Lung (tissue), 12 donors: ENCODE measurements around the gene PTPN14. TPM values are rescaled to one million over a fixed set of nuclear protein-coding genes. Genes with fewer than 3 reads are reported as not detected.

Source experiments
- ATAC-seq: fragments of 200-7000 bp; cut with Tn5 transposase; one replicate; pipeline ENCODE4 v1.9.1; 2020; ENCODE audit warnings: moderate number of reproducible peaks; ENCODE audit not compliant: insufficient read depth, low FRiP score
- DNase-seq, 3 donors: peaks; one replicate each; pipeline ENCODE4 v3.0.0-alpha.2; 2013 to 2017
- H3K27ac ChIP-seq, 2 donors: one replicate each; pipeline ENCODE4 v1.5.1; 2013; ENCODE audit warnings: mild to moderate bottlenecking in 2 of 2, moderate library complexity in 2 of 2, control low read depth in 1 of 2, inconsistent platforms in 1 of 2, low read depth in 1 of 2, low read length in 1 of 2
- H3K27me3 ChIP-seq, 3 donors: one replicate each; pipeline ENCODE4 v1.5.1; 2013; ENCODE audit warnings: low read length in 2 of 3; ENCODE audit not compliant: control insufficient read depth in 3 of 3, insufficient read depth in 3 of 3
- H3K36me3 ChIP-seq, 4 donors: one replicate each; pipeline ENCODE4 v1.5.1; 2013; ENCODE audit warnings: low read length in 4 of 4, mild to moderate bottlenecking in 1 of 4, moderate library complexity in 1 of 4; ENCODE audit not compliant: control insufficient read depth in 4 of 4, insufficient read depth in 4 of 4
- H3K4me1 ChIP-seq, 5 donors: one replicate each; pipeline ENCODE4 v1.5.1; 2013; ENCODE audit warnings: low read length in 5 of 5, mild to moderate bottlenecking in 2 of 5, moderate library complexity in 1 of 5; ENCODE audit not compliant: control insufficient read depth in 5 of 5, insufficient read depth in 5 of 5
- H3K4me3 ChIP-seq: one replicate; pipeline ENCODE4 v1.5.1; 2013; ENCODE audit warnings: mild to moderate bottlenecking, control low read depth, moderate library complexity
- H3K9ac ChIP-seq, 2 donors: one replicate each; pipeline ENCODE4 v1.5.1; 2013; ENCODE audit warnings: low read length in 2 of 2, control low read depth in 1 of 2; ENCODE audit not compliant: insufficient read depth in 1 of 2
- H3K9me3 ChIP-seq, 4 donors: one replicate each; pipeline ENCODE4 v1.5.1; 2013; ENCODE audit warnings: low read length in 3 of 4, mild to moderate bottlenecking in 1 of 4, moderate library complexity in 1 of 4; ENCODE audit not compliant: control insufficient read depth in 4 of 4, insufficient read depth in 3 of 4
- CTCF ChIP-seq: IDR thresholded peaks from 2 replicates; pipeline ENCODE4 v1.5.1; 2012; ENCODE audit warnings: mild to moderate bottlenecking; ENCODE audit errors: control extremely low read depth, extremely low read depth
- WGBS, 2 donors: extraction: QIAGEN DNeasy Blood & Tissue Kit; methylation state at CpG; one replicate each; pipeline ENCODE4 v1.1.7; 2013; 5-methylcytosine and 5-hydroxymethylcytosine counted together
- polyA plus RNA-seq, 2 donors: library from polyadenylated mRNA; stranded (reverse); fragments of 200-250 nt; gene quantifications; one replicate each; pipeline ENCODE4 v1.2.1, GENCODE V29; 2013
- total RNA-seq, 2 donors: library from RNA; depleted of rRNA in 1 of 2; stranded (reverse); fragments of >200 nt in 1 of 2; gene quantifications; one replicate each; pipeline ENCODE4 v1.2.1, GENCODE V29; 2014 to 2021
- donor health status: control.
- donor health status: control.
- donor health status: Bipolar disorder and iron deficiency.
- donor health status: healthy.
- donor health status: DM: yes; HTN: yes; CAD: no.

PTPN14 gene
- total and polyA plus RNA-seq, 4 donors = 4.4 to 43.2 (median 15.2) TPM

DNA sequence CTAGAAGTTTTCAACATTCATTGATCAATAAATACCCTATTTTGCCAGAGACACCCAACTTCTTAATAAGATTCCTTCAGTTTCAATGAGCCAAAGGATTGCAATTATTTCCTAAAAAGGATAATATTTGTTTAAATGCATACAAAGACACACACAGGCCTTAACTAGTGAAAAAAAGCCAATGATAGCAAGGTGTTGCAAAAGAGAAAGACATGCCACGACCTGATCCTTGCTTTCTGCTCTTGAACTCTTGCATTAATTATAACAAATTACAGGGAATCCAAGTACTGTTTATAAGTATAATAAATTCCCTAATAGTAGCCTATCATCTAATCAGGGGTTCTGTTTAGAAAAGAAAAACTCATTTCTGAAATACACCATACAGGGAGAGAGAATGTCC is 131.1 kb downstream of the PTPN14 start:
- H3K36me3 ChIP-seq = peaks cover 0 to 2% (median 0%) of the 10 kb centered on the region in 4 donors
- H3K9me3 ChIP-seq = peaks cover 0 to 4% (median 0%) of the 10 kb centered on the region in 4 donors
- no peak overlapping the region for H3K9ac ChIP-seq
- DNase-seq = no peak
- H3K4me1 ChIP-seq = peaks cover 3 to 27% (median 8%) of the 10 kb centered on the region in 5 donors
- no peak overlapping the region for H3K4me3 ChIP-seq
- ATAC-seq = no peak
- TF ChIP-seq CTCF = no peak
- no peaks in the 10 kb centered on the region for H3K27me3 ChIP-seq
- no peak overlapping the region for H3K27ac ChIP-seq
- 77 to 78% methylated on average over 1 of the region's 1 CpG for WGBS, 2 donors

DNA sequence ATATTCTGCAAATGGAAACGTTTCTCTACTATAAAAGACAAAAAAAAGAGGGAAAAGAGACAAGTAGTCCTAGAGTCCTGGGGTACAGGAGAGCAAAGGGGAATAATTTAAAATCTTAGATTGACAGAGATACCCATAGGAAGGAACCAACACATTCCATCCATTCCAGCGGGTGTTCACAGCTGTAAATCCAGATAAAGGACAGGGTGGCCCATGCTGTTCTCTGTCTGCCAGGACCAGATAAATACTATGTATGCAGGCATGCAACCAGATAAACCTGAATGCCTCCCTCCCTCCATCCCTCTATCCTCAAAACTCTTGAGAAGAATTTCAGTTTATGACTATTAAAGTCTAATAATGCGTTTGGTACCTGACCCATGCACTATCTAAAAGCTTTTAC is 131.8 kb downstream of the PTPN14 start:
- Histone ChIP-seq H3K27ac (no peak overlapping the region), H3K9ac (no peak overlapping the region), H3K4me1 (peaks cover 3 to 27% (median 9%) of the 10 kb centered on the region in 5 donors), H3K36me3 (peaks cover 0 to 2% (median 0%) of the 10 kb centered on the region in 4 donors), H3K9me3 (peaks cover 0 to 4% (median 0%) of the 10 kb centered on the region in 4 donors), H3K4me3 (no peak overlapping the region), H3K27me3 (no peaks in the 10 kb centered on the region)
- TF ChIP-seq CTCF = no peak
- 81 to 93% methylated on average over 3 of the region's 3 CpGs for WGBS, 2 donors
- DNase-seq (no peak), ATAC-seq (no peak)

- WGBS, 2 donors = 10 to 30% methylated on average over 1 of the region's 1 CpG
- no peak overlapping the region for H3K9ac ChIP-seq
- H3K27me3 ChIP-seq = no peaks in the 10 kb centered on the region
- H3K36me3 ChIP-seq = peaks cover 0 to 2% (median 0%) of the 10 kb centered on the region in 4 donors
- peaks cover 3 to 27% (median 9%) of the 10 kb centered on the region in 5 donors for H3K4me1 ChIP-seq
- DNase-seq (no peak), ATAC-seq (no peak)
- peaks cover 0 to 4% (median 0%) of the 10 kb centered on the region in 4 donors for H3K9me3 ChIP-seq
- no peak overlapping the region for H3K4me3 ChIP-seq
- no peak overlapping the region for H3K27ac ChIP-seq
- TF ChIP-seq CTCF = no peak
Measured at GRCh38 chr1:214418391-214418790, 133.0 kb downstream of the PTPN14 start.
